ENCODE measurements around the gene GLB1L. TPM values are rescaled to one million over a fixed set of nuclear protein-coding genes. Genes with fewer than 3 reads are reported as not detected.

GLB1L gene
- total RNA-seq, 2 experiments from 2014 or later, result 2.1 TPM

DNA sequence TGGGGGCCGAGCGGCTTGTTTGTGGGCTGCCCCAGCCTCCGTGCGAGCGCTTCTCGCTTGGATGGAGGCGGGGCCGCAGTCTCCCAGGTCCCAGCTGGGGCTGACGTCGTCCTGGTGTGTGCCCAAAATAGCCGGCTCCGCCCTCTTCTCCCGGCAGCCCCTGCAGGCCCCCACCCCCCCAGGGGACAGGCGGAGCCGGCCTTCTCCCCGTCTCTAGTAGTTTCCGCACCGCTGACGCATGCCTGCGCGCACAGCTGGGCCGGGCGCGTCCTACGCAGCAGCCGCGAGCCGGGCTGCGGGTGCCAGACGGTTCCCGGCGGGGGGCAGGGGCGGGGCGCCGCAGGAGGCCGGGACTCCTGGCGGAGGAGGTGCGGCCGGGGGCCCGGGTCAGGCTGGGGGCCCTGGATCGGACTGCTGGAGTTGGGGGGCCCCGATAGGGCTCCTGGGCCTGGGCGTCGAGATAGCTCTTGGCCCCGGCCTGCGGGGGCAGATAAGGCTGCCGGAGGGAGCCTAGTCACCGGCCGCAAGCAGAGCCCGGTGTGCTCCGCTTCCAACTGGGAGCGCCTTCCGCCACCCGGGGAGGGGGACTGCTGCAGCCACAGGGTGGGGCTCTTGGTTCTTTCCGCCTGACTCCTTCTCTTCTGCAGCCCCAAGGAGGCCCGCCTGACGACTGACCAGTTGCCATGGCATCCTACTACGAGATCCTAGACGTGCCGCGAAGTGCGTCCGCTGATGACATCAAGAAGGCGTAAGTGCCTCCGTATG, 34.1 kb upstream of the GLB1L start, which contains the start of gene DNAJB2:
Gene DNAJB2, plus strand, starts transcription at position 216 of the 765 bp plus-strand sequence. Its CDS starts 468 bp downstream, at position 684.
- Mint-ChIP-seq H3K27me3 (ENCODE audit: low read depth) (no peaks in the 10 kb centered on the region), H3K9me3 (no peaks in the 10 kb centered on the region), H3K36me3 (ENCODE audit: low read depth) (peaks cover 5% of the 10 kb centered on the region), H3K27ac (peak within 1 kb of the TSS; percentile 95), H3K4me1 (ENCODE audit: low read depth) (peaks cover 37% of the 10 kb centered on the region), H3K4me3 (peak within 1 kb of the TSS; percentile 92)
- peak; percentile 99 for DNase-seq
- CTCF ChIA-PET, result interaction anchor here (0.7 to 10.6 kb wide), 13 partner anchors 14 to 611 kb away, joined by 3 to 196 read pairs (median 9); partner anchors contain the start of genes GLB1L, STK16 and ZFAND2B
- intact Hi-C loops (cut with micrococcal nuclease), result loop anchor here (1.0 to 10.0 kb wide), 16 partner anchors 16 to 1055 kb away; partner anchors contain the start of genes ANKZF1, ATG9A, CHPF and CNOT9

DNA sequence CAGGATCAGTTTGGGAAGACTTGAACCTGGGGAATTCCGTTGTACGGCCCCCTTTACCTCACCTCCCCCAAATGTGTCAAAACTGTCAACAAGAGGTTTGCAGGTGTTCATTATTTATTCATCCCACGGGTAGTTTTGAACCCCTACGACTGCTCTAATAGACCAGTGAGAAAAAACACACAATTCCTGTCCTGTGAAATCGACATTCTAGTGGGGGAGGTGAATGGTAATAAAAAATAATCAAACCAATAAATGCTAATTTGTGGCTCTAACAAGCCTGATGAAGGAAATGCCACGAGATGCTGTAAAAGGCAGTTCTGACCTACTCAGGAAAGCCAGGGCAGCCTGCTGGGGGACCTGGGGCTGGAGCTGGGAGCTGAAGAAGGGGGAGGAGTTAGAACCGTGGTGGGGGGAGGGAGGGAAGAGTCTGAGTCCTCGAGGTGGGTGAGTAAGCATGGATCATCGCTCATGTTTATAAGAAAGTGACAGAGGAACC, 33.5 kb upstream of the GLB1L start:
- no peaks in the 10 kb centered on the region for H3K9me3 Mint-ChIP-seq
- DNase-seq, result no peak
- peaks cover 37% of the 10 kb centered on the region for H3K4me1 Mint-ChIP-seq (ENCODE audit: low read depth)
- CTCF ChIA-PET, result interaction anchor here (0.7 to 10.6 kb wide), 17 partner anchors 12 to 611 kb away, joined by 3 to 196 read pairs (median 8); partner anchors contain the start of genes ANKZF1, ATG9A, GLB1L and STK16
- peaks cover 5% of the 10 kb centered on the region for H3K36me3 Mint-ChIP-seq (ENCODE audit: low read depth)
- H3K27me3 Mint-ChIP-seq (ENCODE audit: low read depth), result no peaks in the 10 kb centered on the region
- peak overlapping the region; percentile 92 for H3K4me3 Mint-ChIP-seq
- H3K27ac Mint-ChIP-seq, result peak overlapping the region; percentile 95
- intact Hi-C loops (cut with micrococcal nuclease), result loop anchor here (1.0 to 10.0 kb wide), 17 partner anchors 17 to 1054 kb away; partner anchors contain the start of genes ANKZF1, ATG9A, CHPF and CNOT9

DNA sequence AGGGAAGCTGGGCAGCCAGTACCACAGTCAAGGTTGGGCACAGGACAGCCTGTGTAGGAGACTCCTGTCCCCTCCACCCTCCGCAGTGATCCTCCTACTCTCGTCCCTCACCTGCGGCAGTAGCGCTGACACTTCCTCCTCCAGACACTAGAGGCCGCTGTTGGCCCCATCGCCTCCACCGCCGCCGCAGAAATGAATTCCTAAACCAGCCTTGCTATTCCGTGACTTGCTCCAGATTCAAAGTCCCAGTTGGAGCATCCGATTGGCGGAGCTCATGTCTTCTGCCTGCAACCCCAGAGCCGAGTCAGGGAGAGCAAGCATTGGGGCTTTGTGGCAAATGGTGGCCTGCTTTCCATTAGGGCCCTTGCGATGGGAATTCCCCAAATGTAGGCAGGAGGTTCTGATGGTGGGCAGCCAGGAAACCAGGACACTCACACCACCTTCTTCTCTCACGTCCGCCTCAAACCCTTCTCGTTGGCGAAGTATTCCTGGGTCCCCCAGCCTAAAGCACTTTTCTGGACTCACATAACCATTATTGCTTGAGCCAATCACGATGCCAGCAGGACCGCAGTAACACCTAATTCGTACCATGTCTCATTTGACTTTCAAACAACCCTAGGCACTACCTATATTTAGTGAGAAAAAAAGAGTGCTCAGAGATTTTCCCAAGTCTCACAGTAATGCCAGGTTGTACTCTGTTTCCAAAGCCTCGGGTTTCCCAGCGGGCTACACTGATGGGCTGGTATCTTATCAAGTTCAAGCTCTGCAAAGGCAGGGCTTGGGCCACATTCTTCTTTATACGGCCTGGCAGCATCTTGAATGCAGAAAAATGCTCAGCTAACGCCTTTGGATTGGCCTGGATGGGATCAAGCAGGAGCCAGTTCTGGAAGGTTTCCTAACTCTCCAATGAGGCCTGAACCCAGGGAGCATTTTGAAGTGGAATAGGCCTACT, 32.7 kb upstream of the GLB1L start:
- peaks cover 37% of the 10 kb centered on the region for H3K4me1 Mint-ChIP-seq (ENCODE audit: low read depth)
- DNase-seq, result peak; percentile 85
- H3K9me3 Mint-ChIP-seq, result no peaks in the 10 kb centered on the region
- peak overlapping the region; percentile 92 for H3K4me3 Mint-ChIP-seq
- peak overlapping the region; percentile 95 for H3K27ac Mint-ChIP-seq
- H3K36me3 Mint-ChIP-seq (ENCODE audit: low read depth), result peaks cover 2% of the 10 kb centered on the region
- intact Hi-C loops (cut with micrococcal nuclease), result loop anchor here (1.0 to 10.0 kb wide), 3 partner anchors 74 to 1053 kb away; no protein-coding TSS in a partner anchor
- no peaks in the 10 kb centered on the region for H3K27me3 Mint-ChIP-seq (ENCODE audit: low read depth)
- CTCF ChIA-PET, result interaction anchor here (0.6 to 10.6 kb wide), 31 partner anchors 7 to 610 kb away, joined by 3 to 196 read pairs (median 5); partner anchors contain the start of genes ANKZF1, ATG9A, GLB1L and STK16

DNA sequence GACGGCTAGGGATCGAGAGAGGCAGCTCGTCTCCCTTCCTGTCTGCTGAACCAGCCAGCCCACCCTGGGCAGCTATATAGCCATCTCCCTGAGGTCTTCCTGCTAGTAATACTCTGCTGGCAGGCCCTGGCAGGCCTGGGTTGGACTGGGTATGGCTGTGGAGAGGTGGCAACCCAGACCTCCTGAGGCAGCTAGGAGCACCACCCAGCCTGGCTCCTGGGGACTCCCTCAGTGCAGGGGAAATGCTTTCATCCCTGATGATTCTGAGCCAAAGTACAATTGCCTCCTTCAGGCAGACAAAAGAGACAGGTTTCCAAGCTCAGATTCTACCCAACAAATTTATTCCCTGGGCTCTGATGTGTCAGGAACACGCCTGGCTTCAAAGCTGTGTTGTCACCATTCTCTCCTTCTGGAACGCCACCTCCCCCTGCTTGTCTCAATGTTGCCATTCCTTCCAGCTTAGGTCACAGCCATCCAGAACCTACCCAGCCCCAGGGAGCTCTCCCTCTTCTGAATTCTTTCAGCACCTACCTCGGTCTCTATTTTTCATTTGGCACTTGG, 29.2 kb upstream of the GLB1L start:
- no peaks in the 10 kb centered on the region for H3K27me3 Mint-ChIP-seq (ENCODE audit: low read depth)
- no peaks in the 10 kb centered on the region for H3K9me3 Mint-ChIP-seq
- H3K4me3 Mint-ChIP-seq, result no peak overlapping the region
- no peaks in the 10 kb centered on the region for H3K36me3 Mint-ChIP-seq (ENCODE audit: low read depth)
- no peak overlapping the region for H3K27ac Mint-ChIP-seq
- CTCF ChIA-PET, result interaction anchor here (0.9 to 2.1 kb wide), 4 partner anchors 16 to 24 kb away, joined by 4 to 14 read pairs (median 4); no protein-coding TSS in a partner anchor
- H3K4me1 Mint-ChIP-seq (ENCODE audit: low read depth), result peaks cover 17% of the 10 kb centered on the region
- intact Hi-C loops (cut with micrococcal nuclease), result loop anchor here (10.0 kb wide), 1 partner anchor 1050 kb away; no protein-coding TSS in a partner anchor
- no peak for DNase-seq

DNA sequence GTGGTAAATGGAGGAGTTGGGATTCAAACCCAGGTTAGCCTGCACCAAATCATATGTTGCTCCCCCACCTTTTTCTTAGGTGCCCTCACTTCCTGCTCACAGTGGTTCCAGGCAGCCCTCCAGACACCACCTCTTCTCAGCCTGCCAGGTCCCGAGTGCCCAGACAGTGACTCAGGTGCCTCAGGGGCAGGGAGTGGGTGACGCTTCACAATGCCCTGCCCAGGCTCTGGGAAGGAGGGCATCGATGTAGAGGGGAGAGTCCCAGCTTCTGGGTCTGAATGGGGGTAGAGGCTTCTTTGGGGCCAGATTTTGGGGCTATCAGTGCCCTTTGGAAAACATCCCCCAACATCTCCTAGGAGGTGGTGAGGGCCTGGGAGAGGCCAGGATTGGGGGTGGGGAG, 28.7 kb upstream of the GLB1L start:
- Mint-ChIP-seq H3K4me1 (ENCODE audit: low read depth) (peaks cover 17% of the 10 kb centered on the region), H3K9me3 (no peaks in the 10 kb centered on the region), H3K36me3 (ENCODE audit: low read depth) (no peaks in the 10 kb centered on the region), H3K4me3 (no peak overlapping the region), H3K27ac (no peak overlapping the region), H3K27me3 (ENCODE audit: low read depth) (no peaks in the 10 kb centered on the region)
- DNase-seq, result no peak
- intact Hi-C loops (cut with micrococcal nuclease), result loop anchor here (10.0 kb wide), 1 partner anchor 1049 kb away; no protein-coding TSS in a partner anchor
- CTCF ChIA-PET, result interaction anchor here (0.9 to 2.1 kb wide), 3 partner anchors 16 to 24 kb away, joined by 4 to 14 read pairs (median 5); no protein-coding TSS in a partner anchor

DNA sequence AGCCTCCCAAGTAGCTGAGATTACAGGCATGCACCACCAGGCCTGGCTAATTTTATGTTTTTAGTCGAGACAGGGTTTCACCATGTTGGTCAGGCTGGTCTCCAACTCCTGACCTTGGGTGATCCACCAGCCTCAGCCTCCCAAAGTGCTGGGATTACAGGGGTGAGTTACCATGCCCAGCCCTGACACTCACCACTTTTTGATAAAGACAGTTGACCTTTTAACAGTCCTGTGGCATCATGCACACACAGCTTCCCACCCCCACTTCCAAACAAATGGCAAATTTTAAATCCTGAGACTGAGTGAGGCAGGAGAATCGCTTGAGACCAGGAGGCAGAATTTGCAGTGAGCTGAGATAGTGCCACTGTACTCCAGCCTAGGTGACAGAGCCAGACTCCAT, 27.8 kb upstream of the GLB1L start:
- DNase-seq, result no peak
- Mint-ChIP-seq H3K4me1 (ENCODE audit: low read depth) (peaks cover 7% of the 10 kb centered on the region), H3K27me3 (ENCODE audit: low read depth) (no peaks in the 10 kb centered on the region), H3K4me3 (no peak overlapping the region), H3K27ac (no peak overlapping the region), H3K9me3 (no peaks in the 10 kb centered on the region), H3K36me3 (ENCODE audit: low read depth) (no peaks in the 10 kb centered on the region)
- CTCF ChIA-PET, result interaction anchor here (0.6 to 2.1 kb wide), 2 partner anchors 22 to 78 kb away, joined by 3 to 14 read pairs; no protein-coding TSS in a partner anchor
- intact Hi-C loops (cut with micrococcal nuclease), result loop anchor here (10.0 kb wide), 1 partner anchor 1048 kb away; no protein-coding TSS in a partner anchor

DNA sequence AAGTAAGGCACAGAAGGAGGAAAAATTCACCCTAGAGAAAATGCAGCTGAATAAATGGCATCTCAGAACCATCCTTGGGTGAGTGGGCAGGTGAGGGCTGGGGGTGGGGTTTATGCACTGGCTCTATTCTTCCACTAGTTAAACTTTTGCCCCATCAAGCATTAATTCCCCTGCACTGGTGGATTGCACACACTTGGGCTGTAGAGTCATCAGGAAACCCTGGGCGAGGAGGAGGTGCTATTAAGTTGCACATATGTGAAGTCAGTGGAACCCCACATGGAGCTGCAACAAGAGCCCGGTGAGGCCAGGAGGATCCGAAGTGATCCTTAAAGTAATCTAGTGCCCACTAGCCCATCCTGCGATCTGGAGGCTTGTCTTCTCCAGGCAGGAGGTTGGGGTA, 27.1 kb upstream of the GLB1L start:
- Mint-ChIP-seq H3K27me3 (ENCODE audit: low read depth) (no peaks in the 10 kb centered on the region), H3K36me3 (ENCODE audit: low read depth) (no peaks in the 10 kb centered on the region), H3K9me3 (no peaks in the 10 kb centered on the region), H3K4me3 (no peak overlapping the region), H3K4me1 (ENCODE audit: low read depth) (peaks cover 1% of the 10 kb centered on the region), H3K27ac (no peak overlapping the region)
- no peak for DNase-seq
- intact Hi-C loops (cut with micrococcal nuclease), result loop anchor here (10.0 kb wide), 1 partner anchor 1048 kb away; no protein-coding TSS in a partner anchor
- CTCF ChIA-PET, result no interaction called here

DNA sequence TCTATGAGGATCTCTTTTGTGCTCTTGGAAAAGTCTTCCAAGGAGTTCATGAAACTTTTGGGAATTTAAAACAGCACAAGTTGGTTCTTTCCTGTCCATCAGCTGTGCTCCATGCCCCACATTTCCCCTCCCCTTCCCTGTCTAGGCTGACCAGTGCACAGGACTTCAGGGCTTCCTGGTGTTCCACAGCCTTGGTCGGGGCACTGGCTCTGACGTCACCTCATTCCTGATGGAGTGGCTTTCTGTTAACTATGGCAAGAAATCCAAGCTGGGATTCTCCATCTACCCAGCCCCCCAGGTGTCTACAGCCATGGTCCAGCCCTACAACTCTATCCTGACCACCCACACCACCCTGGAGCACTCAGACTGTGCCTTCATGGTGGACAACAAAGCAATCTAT, 25.8 kb upstream of the GLB1L start:
- Mint-ChIP-seq H3K9me3 (no peaks in the 10 kb centered on the region), H3K27ac (no peak overlapping the region), H3K4me1 (ENCODE audit: low read depth) (no peaks in the 10 kb centered on the region), H3K4me3 (no peak overlapping the region), H3K36me3 (ENCODE audit: low read depth) (no peaks in the 10 kb centered on the region), H3K27me3 (ENCODE audit: low read depth) (no peaks in the 10 kb centered on the region)
- no peak for DNase-seq
- intact Hi-C loops (cut with micrococcal nuclease), result loop anchor here (10.0 kb wide), 1 partner anchor 1046 kb away; no protein-coding TSS in a partner anchor
- CTCF ChIA-PET, result interaction anchor here (1.0 to 1.9 kb wide), 2 partner anchors 10 to 28 kb away, joined by 6 read pairs; no protein-coding TSS in a partner anchor

DNA sequence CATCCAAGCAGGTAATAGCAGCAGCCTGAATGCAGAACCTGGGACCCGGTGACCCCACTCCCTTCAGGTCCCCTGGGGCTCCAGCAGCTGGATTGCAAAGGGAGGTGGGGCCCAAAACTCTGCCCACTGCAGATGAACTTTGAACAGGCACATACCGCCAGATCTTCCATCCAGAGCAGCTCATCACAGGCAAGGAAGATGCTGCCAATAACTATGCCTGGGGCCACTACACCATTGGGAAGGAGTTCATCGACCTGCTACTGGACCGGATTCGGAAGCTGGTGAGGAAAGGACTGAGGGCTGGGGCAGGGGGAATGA, 24.8 kb upstream of the GLB1L start:
- intact Hi-C loops (cut with micrococcal nuclease), result loop anchor here (10.0 kb wide), 1 partner anchor 1045 kb away; no protein-coding TSS in a partner anchor
- no peak for DNase-seq
- no peak overlapping the region for H3K27ac Mint-ChIP-seq
- H3K36me3 Mint-ChIP-seq (ENCODE audit: low read depth), result no peaks in the 10 kb centered on the region
- CTCF ChIA-PET, result interaction anchor here (1.4 to 1.9 kb wide), 3 partner anchors 9 to 25 kb away, joined by 3 to 6 read pairs (median 6); no protein-coding TSS in a partner anchor
- no peaks in the 10 kb centered on the region for H3K4me1 Mint-ChIP-seq (ENCODE audit: low read depth)
- no peaks in the 10 kb centered on the region for H3K27me3 Mint-ChIP-seq (ENCODE audit: low read depth)
- no peaks in the 10 kb centered on the region for H3K9me3 Mint-ChIP-seq
- H3K4me3 Mint-ChIP-seq, result no peak overlapping the region

DNA sequence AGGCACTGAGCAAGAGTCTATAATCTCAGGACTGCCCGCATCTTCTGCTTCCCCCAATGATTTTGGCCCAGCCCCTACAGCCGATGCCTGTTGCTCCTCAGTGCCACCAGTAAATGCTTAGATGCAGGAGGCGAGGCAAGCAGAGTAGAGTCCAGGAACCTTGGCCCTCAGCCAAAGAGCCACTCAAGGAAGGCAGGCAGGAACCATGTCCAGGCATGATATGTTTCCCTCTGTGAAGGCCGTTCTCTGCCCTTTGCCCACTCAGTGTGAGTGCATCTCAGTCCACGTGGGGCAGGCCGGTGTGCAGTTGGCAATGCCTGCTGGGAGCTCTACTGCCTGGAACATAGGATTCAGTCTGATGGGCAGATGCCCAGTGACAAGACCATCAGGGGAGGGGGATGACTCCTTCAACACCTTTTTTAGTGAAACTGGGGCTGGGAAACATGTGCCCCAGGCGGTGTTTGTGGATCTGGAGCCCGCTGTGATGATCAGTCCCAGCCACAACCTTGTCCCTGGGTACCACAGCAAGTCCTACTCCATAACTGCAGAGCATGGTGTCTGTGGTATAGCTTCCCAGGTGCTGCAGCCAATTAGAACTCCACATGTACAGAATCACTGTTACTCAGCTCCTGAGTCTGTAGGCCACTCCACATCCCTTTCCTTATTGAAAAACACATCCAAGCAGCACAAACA, 24.3 kb upstream of the GLB1L start:
- Mint-ChIP-seq H3K27ac (no peak overlapping the region), H3K4me1 (ENCODE audit: low read depth) (no peaks in the 10 kb centered on the region), H3K9me3 (no peaks in the 10 kb centered on the region), H3K36me3 (ENCODE audit: low read depth) (no peaks in the 10 kb centered on the region), H3K4me3 (no peak overlapping the region), H3K27me3 (ENCODE audit: low read depth) (no peaks in the 10 kb centered on the region)
- DNase-seq, result no peak
- CTCF ChIA-PET, result interaction anchor here (1.4 to 1.9 kb wide), 3 partner anchors 8 to 26 kb away, joined by 3 to 6 read pairs (median 6); no protein-coding TSS in a partner anchor
- intact Hi-C loops (cut with micrococcal nuclease), result loop anchor here (10.0 kb wide), 1 partner anchor 1045 kb away; no protein-coding TSS in a partner anchor

Data from activated naive CD4-positive, alpha-beta T cell treated with anti-CD3 and anti-CD28 coated beads for 36 hours (primary cell).